ENCODE results near the gene STIM1.

DNA sequence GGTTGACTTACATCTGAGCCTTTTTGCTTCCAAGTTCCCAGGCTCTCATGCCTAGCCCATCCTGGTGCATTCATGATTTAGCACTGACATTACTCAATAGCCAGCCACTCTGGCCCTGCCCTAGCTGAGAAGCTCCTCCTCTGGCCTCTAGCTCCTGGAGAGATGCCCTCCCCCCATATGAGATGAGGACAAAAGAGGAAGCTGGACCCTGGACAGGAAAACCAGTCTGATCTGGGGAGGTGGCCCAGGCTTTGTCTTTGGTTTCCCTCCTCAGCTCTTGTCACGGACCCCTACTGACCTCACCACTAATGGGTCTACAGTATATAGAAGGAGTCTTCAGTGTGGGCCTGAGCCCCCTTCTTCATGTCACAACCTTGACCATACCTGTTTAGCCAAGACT is 17.7 kb upstream of the STIM1 start:
- no peak for TF ChIP-seq EZH2phosphoT487 (IDR thresholded peaks at IDR 0.05; ENCODE audit: borderline replicate concordance, low read length)
- TF ChIP-seq, protein P1, sequence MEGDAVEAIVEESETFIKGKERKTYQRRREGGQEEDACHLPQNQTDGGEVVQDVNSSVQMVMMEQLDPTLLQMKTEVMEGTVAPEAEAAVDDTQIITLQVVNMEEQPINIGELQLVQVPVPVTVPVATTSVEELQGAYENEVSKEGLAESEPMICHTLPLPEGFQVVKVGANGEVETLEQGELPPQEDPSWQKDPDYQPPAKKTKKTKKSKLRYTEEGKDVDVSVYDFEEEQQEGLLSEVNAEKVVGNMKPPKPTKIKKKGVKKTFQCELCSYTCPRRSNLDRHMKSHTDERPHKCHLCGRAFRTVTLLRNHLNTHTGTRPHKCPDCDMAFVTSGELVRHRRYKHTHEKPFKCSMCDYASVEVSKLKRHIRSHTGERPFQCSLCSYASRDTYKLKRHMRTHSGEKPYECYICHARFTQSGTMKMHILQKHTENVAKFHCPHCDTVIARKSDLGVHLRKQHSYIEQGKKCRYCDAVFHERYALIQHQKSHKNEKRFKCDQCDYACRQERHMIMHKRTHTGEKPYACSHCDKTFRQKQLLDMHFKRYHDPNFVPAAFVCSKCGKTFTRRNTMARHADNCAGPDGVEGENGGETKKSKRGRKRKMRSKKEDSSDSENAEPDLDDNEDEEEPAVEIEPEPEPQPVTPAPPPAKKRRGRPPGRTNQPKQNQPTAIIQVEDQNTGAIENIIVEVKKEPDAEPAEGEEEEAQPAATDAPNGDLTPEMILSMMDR (IDR thresholded peaks at IDR 0.05; ENCODE audit: low read depth, low read length, poor library complexity, severe bottlenecking): no peak
